Measurements from ENCODE around the gene KBTBD3. TPM values are rescaled to one million over a fixed set of nuclear protein-coding genes. Genes with fewer than 3 reads are reported as not detected.

The KBTBD3 gene
- total RNA-seq, 1 donor from 2014 or later, result 3.9 TPM

DNA sequence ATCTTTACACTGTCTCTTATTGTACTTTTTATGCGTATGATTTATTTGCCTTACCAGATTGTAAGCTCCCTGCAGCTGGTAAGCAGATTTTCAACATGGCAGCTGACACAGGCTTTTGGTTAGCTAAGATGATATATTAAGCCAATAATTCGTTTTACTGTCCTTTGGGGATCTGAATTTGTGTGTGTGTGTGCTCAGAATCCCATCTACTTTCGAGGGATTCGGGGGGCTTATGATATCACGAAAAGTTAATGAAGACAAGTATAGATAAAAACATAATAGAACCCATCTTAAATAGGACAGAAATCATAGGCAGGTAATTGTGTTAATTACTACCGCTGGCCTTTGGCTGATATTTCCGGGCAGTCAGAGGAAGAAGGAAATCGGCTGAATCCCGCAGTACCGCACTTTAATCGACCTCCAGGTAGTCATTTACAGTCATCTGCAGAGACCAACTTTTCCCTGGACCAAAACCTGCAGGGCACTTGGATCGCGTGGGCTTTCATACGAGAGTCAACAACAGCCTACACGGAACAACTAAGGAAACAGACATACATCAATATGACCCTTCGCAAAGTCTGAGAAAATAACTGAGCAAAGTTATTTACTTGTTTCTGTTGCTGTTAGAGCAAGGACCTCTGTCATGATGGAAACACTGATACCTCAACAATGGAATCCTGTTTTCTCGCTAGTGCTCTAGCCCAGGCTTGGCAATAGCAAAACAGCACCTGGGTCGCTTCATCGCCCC is 802 bp downstream of the KBTBD3 start:
- TF ChIP-seq, protein P1, sequence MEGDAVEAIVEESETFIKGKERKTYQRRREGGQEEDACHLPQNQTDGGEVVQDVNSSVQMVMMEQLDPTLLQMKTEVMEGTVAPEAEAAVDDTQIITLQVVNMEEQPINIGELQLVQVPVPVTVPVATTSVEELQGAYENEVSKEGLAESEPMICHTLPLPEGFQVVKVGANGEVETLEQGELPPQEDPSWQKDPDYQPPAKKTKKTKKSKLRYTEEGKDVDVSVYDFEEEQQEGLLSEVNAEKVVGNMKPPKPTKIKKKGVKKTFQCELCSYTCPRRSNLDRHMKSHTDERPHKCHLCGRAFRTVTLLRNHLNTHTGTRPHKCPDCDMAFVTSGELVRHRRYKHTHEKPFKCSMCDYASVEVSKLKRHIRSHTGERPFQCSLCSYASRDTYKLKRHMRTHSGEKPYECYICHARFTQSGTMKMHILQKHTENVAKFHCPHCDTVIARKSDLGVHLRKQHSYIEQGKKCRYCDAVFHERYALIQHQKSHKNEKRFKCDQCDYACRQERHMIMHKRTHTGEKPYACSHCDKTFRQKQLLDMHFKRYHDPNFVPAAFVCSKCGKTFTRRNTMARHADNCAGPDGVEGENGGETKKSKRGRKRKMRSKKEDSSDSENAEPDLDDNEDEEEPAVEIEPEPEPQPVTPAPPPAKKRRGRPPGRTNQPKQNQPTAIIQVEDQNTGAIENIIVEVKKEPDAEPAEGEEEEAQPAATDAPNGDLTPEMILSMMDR (IDR thresholded peaks at IDR 0.05), result no peak
- Mint-ChIP-seq H3K27me3 (ENCODE audit: unreplicated experiment) (no peaks in the 10 kb centered on the region), H3K27ac (ENCODE audit: unreplicated experiment) (peak overlapping the region; percentile 87), H3K9me3 (ENCODE audit: unreplicated experiment) (no peaks in the 10 kb centered on the region), H3K4me3 (ENCODE audit: unreplicated experiment) (peak overlapping the region; percentile 96), H3K4me1 (ENCODE audit: unreplicated experiment) (peaks cover 29% of the 10 kb centered on the region), H3K36me3 (ENCODE audit: unreplicated experiment) (peaks cover 14% of the 10 kb centered on the region)
- no peak for DNase-seq (ENCODE audit: extremely low spot score, unreplicated experiment)

- no peak overlapping the region for H3K4me3 Mint-ChIP-seq (ENCODE audit: unreplicated experiment)
- no peaks in the 10 kb centered on the region for H3K27me3 Mint-ChIP-seq (ENCODE audit: unreplicated experiment)
- peaks cover 6% of the 10 kb centered on the region for H3K4me1 Mint-ChIP-seq (ENCODE audit: unreplicated experiment)
- TF ChIP-seq, protein P1 (IDR thresholded peaks at IDR 0.05), result no peak
- H3K27ac Mint-ChIP-seq (ENCODE audit: unreplicated experiment), result no peak overlapping the region
- peaks cover 1% of the 10 kb centered on the region for H3K36me3 Mint-ChIP-seq (ENCODE audit: unreplicated experiment)
- H3K9me3 Mint-ChIP-seq (ENCODE audit: unreplicated experiment), result peaks cover 8% of the 10 kb centered on the region
- no peak for DNase-seq (ENCODE audit: extremely low spot score, unreplicated experiment)
Measured at GRCh38 chr11:106072804-106073203, 4.3 kb downstream of the KBTBD3 start.

DNA sequence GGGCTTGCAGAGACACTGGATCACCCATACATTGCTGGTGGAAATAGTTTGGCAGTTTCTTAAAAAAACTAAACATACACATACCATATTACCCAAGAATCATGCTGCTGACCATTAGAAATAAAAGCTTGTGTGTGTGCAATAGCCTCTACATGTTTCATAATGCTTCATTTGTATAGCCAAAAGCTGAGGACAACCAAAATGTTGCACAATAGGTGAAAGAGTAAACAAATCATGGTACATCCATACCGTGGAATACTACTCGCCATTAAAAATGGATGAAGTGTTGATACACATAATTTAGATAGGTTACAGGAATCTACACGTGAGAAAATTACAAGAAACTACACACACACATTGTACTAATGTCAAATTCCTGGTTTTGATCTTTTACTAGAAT is 6.5 kb downstream of the KBTBD3 start:
- no peaks in the 10 kb centered on the region for H3K27me3 Mint-ChIP-seq (ENCODE audit: unreplicated experiment)
- no peak for DNase-seq (ENCODE audit: extremely low spot score, unreplicated experiment)
- TF ChIP-seq, protein P1 (IDR thresholded peaks at IDR 0.05), result no peak
- H3K27ac Mint-ChIP-seq (ENCODE audit: unreplicated experiment), result no peak overlapping the region
- no peak overlapping the region for H3K4me3 Mint-ChIP-seq (ENCODE audit: unreplicated experiment)
- peaks cover 12% of the 10 kb centered on the region for H3K9me3 Mint-ChIP-seq (ENCODE audit: unreplicated experiment)
- H3K4me1 Mint-ChIP-seq (ENCODE audit: unreplicated experiment), result no peaks in the 10 kb centered on the region
- peaks cover 1% of the 10 kb centered on the region for H3K36me3 Mint-ChIP-seq (ENCODE audit: unreplicated experiment)

- Mint-ChIP-seq H3K4me3 (ENCODE audit: unreplicated experiment) (no peak overlapping the region), H3K27me3 (ENCODE audit: unreplicated experiment) (no peaks in the 10 kb centered on the region), H3K27ac (ENCODE audit: unreplicated experiment) (no peak overlapping the region), H3K36me3 (ENCODE audit: unreplicated experiment) (no peaks in the 10 kb centered on the region), H3K4me1 (ENCODE audit: unreplicated experiment) (no peaks in the 10 kb centered on the region), H3K9me3 (ENCODE audit: unreplicated experiment) (peaks cover 6% of the 10 kb centered on the region)
- no peak for DNase-seq (ENCODE audit: extremely low spot score, unreplicated experiment)
- TF ChIP-seq, protein P1 (IDR thresholded peaks at IDR 0.05), result no peak
Measured at GRCh38 chr11:106063009-106063408, 14.1 kb downstream of the KBTBD3 start.

DNA sequence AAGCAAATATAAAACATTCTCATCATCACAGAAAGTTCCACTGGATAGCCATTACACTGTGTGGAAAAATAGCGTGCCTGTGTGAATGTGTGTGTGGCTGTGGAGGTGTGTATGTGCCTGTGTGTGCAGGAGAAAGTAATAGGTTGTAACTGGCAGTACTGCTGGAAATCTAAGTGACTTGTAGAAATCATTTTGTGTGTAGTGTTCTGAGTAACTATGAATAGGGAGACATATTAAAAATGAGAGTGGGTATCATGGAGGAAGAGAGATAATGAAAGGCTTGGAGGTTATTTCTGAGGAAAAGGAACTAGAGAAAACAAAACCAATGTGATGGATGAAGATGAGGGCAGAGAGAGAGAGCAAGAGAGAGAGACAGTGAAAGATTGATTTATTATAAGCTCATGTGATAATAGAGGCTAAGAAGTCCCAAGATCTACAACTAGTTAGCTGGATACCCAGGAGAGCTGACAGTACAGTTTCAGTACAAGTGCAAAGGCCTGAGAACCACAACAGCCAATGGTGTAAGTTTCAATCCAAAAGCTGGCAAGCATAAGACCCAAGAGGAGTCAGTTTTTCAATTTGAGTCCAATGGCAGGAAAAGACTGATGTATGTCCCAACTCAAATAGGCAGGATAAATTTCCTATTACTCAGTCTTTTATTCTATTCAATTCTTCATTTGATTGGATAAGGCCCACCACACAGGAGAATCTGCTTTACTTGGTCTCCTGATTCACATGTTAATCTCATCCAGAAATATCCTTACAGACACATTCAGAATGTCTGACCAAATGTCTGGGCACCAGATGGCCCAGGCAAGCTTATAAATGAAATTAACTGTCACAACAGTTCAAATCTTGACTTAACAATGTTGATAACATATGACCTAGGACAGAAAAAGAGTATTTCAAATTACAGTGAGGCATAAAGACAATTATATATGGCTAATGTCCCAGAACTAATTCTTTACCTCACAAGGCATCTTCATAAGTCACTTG is 14.9 kb downstream of the KBTBD3 start:
- Mint-ChIP-seq H3K27ac (ENCODE audit: unreplicated experiment) (no peak overlapping the region), H3K9me3 (ENCODE audit: unreplicated experiment) (no peaks in the 10 kb centered on the region), H3K36me3 (ENCODE audit: unreplicated experiment) (peaks cover 5% of the 10 kb centered on the region), H3K4me3 (ENCODE audit: unreplicated experiment) (no peak overlapping the region), H3K27me3 (ENCODE audit: unreplicated experiment) (no peaks in the 10 kb centered on the region), H3K4me1 (ENCODE audit: unreplicated experiment) (no peaks in the 10 kb centered on the region)
- TF ChIP-seq, protein P1 (IDR thresholded peaks at IDR 0.05), result no peak
- no peak for DNase-seq (ENCODE audit: extremely low spot score, unreplicated experiment)
